Transverse colon (tissue), 4 donors: ENCODE results near the gene BRSK1.

Experiments used
- EP300 ChIP-seq: sonication (generic); formaldehyde crosslinking; IDR thresholded peaks from one replicate; pipeline ENCODE4 v1.6.1; 2017; ENCODE audit warnings: antibody characterized with exemption, low read depth
- POLR2A ChIP-seq: fragments of 450-650 bp; IDR thresholded peaks from one replicate; pipeline ENCODE4 v1.6.1; 2016; ENCODE audit warnings: antibody characterized with exemption, mild to moderate bottlenecking, moderate library complexity
- POLR2AphosphoS5 ChIP-seq, 3 donors: sonication (generic); formaldehyde crosslinking; IDR thresholded peaks; one replicate each; pipeline ENCODE4 v1.6.1; 2016; ENCODE audit warnings: antibody characterized with exemption in 3 of 3
- TF ChIP-seq, protein P1 (sequence below), 5 experiments: fragments of 200-600 bp in 3 of 5; fragments of 450-650 bp in 2 of 5; sonication (generic) in 3 of 5; IDR thresholded peaks; 1 replicate in 2 of 5; 2 replicates in 3 of 5; pipeline ENCODE4 v1.5.1; 2016 to 2017; ENCODE audit warnings: antibody characterized with exemption in 5 of 5, inconsistent platforms in 3 of 5, mild to moderate bottlenecking in 2 of 5, moderate library complexity in 1 of 5

DNA sequence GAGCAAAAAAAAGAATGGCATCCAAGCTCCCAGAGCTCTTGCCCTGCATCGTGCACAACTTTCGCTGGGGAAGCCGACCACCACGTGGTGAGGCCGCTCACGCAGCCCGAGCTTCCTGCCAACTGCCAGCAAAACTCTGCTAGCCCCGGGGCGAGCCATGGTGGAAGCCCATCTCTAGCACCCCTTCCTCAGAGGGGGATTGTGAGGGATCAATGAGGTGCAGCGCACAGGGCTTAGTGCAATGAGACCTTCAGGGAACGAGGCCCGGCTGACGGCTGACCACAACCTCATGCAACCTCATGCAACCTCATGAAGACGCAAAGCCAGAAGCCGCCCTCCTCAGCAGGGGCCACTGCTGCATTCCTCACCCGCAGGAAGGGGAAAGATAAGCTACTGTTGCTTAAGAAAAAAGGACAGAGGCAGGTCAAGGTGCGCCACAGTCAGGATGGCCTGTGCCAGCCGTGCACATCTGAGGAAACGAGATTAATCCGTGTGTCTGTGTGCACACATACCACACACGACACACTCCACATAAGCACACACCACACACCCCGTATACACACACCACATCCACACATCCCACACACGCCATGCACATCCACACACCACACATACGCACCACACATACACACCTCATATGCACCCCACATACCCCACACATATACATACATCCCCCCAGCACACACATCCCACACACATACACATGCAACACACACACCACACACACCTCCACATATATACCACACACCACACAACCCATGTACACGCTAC lies 13.4 kb upstream of the BRSK1 start:
- TF ChIP-seq POLR2AphosphoS5 (IDR thresholded peaks at IDR 0.05) (no peak), POLR2A (no peak), EP300 (no peak)
- TF ChIP-seq, protein P1, sequence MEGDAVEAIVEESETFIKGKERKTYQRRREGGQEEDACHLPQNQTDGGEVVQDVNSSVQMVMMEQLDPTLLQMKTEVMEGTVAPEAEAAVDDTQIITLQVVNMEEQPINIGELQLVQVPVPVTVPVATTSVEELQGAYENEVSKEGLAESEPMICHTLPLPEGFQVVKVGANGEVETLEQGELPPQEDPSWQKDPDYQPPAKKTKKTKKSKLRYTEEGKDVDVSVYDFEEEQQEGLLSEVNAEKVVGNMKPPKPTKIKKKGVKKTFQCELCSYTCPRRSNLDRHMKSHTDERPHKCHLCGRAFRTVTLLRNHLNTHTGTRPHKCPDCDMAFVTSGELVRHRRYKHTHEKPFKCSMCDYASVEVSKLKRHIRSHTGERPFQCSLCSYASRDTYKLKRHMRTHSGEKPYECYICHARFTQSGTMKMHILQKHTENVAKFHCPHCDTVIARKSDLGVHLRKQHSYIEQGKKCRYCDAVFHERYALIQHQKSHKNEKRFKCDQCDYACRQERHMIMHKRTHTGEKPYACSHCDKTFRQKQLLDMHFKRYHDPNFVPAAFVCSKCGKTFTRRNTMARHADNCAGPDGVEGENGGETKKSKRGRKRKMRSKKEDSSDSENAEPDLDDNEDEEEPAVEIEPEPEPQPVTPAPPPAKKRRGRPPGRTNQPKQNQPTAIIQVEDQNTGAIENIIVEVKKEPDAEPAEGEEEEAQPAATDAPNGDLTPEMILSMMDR (IDR thresholded peaks at IDR 0.05) = no peak
